ENCODE results near the gene ATP2B2. TPM values are rescaled to one million over a fixed set of nuclear protein-coding genes. Genes with fewer than 3 reads are reported as not detected.

ATP2B2 gene
- total and polyA plus RNA-seq, 9 of the 15 experiments (the other 6 are each of a cell fraction or from before 2014, with no cell fraction given), result 0.06 TPM; not detected in 8

DNA sequence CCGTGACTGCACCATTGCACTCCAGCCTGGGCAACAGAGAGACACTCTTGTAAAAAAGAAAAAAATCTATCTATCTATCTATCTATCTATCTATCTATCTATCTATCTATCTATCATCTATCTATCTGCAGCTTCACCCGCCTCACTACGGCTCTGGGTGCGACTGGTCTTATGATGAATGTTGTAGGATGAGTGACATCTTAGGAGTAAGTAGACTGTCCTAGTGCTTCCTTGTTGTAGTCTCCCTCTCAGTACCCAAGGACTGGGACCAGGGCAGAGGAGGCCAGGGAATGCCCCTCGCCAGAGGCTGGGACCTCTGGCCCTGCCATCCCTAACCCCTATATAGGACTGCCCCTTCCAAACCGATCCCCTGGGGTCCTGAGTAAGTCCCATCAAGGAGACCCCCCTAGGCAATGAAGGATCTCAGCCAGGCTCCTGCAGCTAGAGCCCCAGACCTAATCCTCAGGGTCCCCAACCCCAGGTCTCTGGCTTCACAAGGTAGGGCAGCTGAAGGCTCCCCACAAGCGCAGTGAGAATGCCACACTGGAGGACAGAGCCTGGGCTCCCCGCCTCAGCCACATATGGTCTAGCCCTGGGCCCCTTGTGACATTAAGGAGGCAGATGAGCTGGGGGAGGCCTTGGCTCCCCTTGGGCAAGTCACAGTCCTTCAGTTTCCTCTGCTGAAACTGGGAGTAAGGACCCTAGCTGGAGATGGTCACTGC is 183.6 kb downstream of the ATP2B2 start:
- POLR2A ChIA-PET, result interaction anchor here (0.6 to 4.0 kb wide), 14 partner anchors 9 to 572 kb away, joined by 3 to 39 read pairs (median 6); partner anchors contain the start of gene OGG1
- peaks cover 31% of the 10 kb centered on the region for H3K36me3 ChIP-seq (ENCODE audit: control insufficient read depth, insufficient read depth, low read length)
- no peak for DNase-seq (ENCODE audit: extremely low read depth in 1 of 4, low spot score in 3 of 4)
- H3K4me2 ChIP-seq (ENCODE audit: insufficient read depth, low read length), result no peak overlapping the region
- peaks cover 9% of the 10 kb centered on the region for H3K9me1 ChIP-seq (ENCODE audit: control insufficient read depth, insufficient read depth, low read length)
- H3K9ac ChIP-seq (ENCODE audit: insufficient read depth in 1 of 2, low read depth in 2 of 2, low read length in 2 of 2), result peak overlapping the region in 1 of 2 experiments; percentile 53; a peak in 2 of 4 replicates
- no peaks in the 10 kb centered on the region for H3K9me3 ChIP-seq (replicated peaks; ENCODE audit: control insufficient read depth, insufficient read depth, low read depth, low read length)
- peaks cover 25% of the 10 kb centered on the region for H4K20me1 ChIP-seq (replicated peaks; ENCODE audit: control insufficient read depth, insufficient read depth, low read length)
- intact Hi-C loops (cut with micrococcal nuclease) (loop anchor here (1.0 to 10.0 kb wide), 5 partner anchors 73 to 597 kb away; partner anchors contain the start of genes FANCD2, IRAK2 and TATDN2), in situ Hi-C loops (cut with MboI) (loop anchor here (25.0 kb wide), 1 partner anchor 809 kb away; no protein-coding TSS in a partner anchor)
- CTCF ChIA-PET (ENCODE audit: low intra/inter-chr PET ratio), result interaction anchor here (1.0 kb wide), 1 partner anchor 606 kb away, joined by 3 read pairs; no protein-coding TSS in a partner anchor
- H2AFZ ChIP-seq (ENCODE audit: low read depth, low read length), result peak overlapping the region; percentile 87
- FAIRE-seq, result no peak
- H3K4me1 ChIP-seq (replicated peaks in 1 of 2; ENCODE audit: control insufficient read depth in 2 of 2, insufficient read depth in 2 of 2, low read length in 2 of 2), result peaks cover 5% of the 10 kb centered on the region in 2 experiments; a peak in 3 of 5 replicates
- H3K79me2 ChIP-seq (ENCODE audit: control insufficient read depth, insufficient read depth, low read length), result peaks cover 41% of the 10 kb centered on the region
- H3K4me3 ChIP-seq, result no peak overlapping the region
- H3K27ac ChIP-seq (ENCODE audit: extremely low read depth, low read depth, low read length), result no peak overlapping the region; the same call in 2 of the 3 replicates
- 68% methylated on average over 8 of the region's 8 CpGs for WGBS (ENCODE audit: insufficient coverage, low coverage, missing lambda C conversion rate)
- no peak for ATAC-seq
- BruUV-seq (replicated peaks), result no TSS peak
- peaks cover 13 to 28% of the 10 kb centered on the region in 2 experiments; a peak in 4 of 5 replicates for H3K27me3 ChIP-seq (ENCODE audit: control insufficient read depth in 2 of 2, insufficient read depth in 2 of 2, low read length in 2 of 2)
- TF ChIP-seq ZNF717 (CRISPR knock-in tag; IDR thresholded peaks at IDR 0.05) (no peak), RFX5 (IDR thresholded peaks at IDR 0.05; ENCODE audit: low read depth, low read length) (no peak), MCM3 (IDR thresholded peaks at IDR 0.05) (no peak), PRMT5 (CRISPR knock-in tag; IDR thresholded peaks at IDR 0.05) (0 out of 2 replicates have a peak, but pooled peaks have one; percentile 61), PHB (CRISPR knock-in tag; IDR thresholded peaks at IDR 0.05) (no peak), ADNP (tag; IDR thresholded peaks at IDR 0.05) (peak; percentile 22; the same call in 1 of the 2 replicates), ZNF274 (IDR thresholded peaks at IDR 0.05; ENCODE audit: borderline replicate concordance, low read depth, low read length) (0 out of 2 replicates have a peak, but pooled peaks have one; percentile 2), SREBF1 (IDR thresholded peaks at IDR 0.05; ENCODE audit: borderline replicate concordance, low read depth, low read length) (no peak), ZFX (CRISPR knock-in tag; IDR thresholded peaks at IDR 0.05) (peak; percentile 33; the same call in 1 of the 2 replicates), ZNF408 (CRISPR knock-in tag; IDR thresholded peaks at IDR 0.05; ENCODE audit: low read depth) (no peak), SP1 (CRISPR knock-in tag; IDR thresholded peaks at IDR 0.05) (0 out of 2 replicates have a peak, but pooled peaks have one; percentile 18)
- TF ChIP-seq, protein P1, sequence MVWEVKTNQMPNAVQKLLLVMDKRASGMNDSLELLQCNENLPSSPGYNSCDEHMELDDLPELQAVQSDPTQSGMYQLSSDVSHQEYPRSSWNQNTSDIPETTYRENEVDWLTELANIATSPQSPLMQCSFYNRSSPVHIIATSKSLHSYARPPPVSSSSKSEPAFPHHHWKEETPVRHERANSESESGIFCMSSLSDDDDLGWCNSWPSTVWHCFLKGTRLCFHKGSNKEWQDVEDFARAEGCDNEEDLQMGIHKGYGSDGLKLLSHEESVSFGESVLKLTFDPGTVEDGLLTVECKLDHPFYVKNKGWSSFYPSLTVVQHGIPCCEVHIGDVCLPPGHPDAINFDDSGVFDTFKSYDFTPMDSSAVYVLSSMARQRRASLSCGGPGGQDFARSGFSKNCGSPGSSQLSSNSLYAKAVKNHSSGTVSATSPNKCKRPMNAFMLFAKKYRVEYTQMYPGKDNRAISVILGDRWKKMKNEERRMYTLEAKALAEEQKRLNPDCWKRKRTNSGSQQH (CRISPR knock-in tag; IDR thresholded peaks at IDR 0.05), result no peak
- TF ChIP-seq, protein P2, sequence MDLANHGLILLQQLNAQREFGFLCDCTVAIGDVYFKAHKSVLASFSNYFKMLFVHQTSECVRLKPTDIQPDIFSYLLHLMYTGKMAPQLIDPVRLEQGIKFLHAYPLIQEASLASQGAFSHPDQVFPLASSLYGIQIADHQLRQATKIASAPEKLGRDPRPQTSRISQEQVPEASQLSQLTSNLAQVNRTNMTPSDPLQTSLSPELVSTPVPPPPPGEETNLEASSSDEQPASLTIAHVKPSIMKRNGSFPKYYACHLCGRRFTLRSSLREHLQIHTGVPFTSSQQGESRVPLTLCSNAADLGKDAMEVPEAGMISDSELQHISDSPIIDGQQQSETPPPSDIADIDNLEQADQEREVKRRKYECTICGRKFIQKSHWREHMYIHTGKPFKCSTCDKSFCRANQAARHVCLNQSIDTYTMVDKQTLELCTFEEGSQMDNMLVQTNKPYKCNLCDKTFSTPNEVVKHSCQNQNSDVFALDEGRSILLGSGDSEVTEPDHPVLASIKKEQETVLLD (IDR thresholded peaks at IDR 0.05), result 0 out of 2 replicates have a peak, but pooled peaks have one; percentile 5
- TF ChIP-seq, protein P3, sequence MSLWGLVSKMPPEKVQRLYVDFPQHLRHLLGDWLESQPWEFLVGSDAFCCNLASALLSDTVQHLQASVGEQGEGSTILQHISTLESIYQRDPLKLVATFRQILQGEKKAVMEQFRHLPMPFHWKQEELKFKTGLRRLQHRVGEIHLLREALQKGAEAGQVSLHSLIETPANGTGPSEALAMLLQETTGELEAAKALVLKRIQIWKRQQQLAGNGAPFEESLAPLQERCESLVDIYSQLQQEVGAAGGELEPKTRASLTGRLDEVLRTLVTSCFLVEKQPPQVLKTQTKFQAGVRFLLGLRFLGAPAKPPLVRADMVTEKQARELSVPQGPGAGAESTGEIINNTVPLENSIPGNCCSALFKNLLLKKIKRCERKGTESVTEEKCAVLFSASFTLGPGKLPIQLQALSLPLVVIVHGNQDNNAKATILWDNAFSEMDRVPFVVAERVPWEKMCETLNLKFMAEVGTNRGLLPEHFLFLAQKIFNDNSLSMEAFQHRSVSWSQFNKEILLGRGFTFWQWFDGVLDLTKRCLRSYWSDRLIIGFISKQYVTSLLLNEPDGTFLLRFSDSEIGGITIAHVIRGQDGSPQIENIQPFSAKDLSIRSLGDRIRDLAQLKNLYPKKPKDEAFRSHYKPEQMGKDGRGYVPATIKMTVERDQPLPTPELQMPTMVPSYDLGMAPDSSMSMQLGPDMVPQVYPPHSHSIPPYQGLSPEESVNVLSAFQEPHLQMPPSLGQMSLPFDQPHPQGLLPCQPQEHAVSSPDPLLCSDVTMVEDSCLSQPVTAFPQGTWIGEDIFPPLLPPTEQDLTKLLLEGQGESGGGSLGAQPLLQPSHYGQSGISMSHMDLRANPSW (CRISPR knock-in tag; IDR thresholded peaks at IDR 0.05), result 0 out of 2 replicates have a peak, but pooled peaks have one; percentile 33
- TF ChIP-seq, protein P4, sequence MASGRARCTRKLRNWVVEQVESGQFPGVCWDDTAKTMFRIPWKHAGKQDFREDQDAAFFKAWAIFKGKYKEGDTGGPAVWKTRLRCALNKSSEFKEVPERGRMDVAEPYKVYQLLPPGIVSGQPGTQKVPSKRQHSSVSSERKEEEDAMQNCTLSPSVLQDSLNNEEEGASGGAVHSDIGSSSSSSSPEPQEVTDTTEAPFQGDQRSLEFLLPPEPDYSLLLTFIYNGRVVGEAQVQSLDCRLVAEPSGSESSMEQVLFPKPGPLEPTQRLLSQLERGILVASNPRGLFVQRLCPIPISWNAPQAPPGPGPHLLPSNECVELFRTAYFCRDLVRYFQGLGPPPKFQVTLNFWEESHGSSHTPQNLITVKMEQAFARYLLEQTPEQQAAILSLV (tag; IDR thresholded peaks at IDR 0.05), result no peak
